Endothelial cell of umbilical vein (primary cell): ENCODE measurements around the gene CIAPIN1. TPM values are rescaled to one million over a fixed set of nuclear protein-coding genes. Genes with fewer than 3 reads are reported as not detected.

Experiments
- BruUV-seq: library from RNA; stranded (reverse); fragments of 400-500 nt; replicated peaks from 2 replicates; lab custom pipeline; 2021; lab: Mats Ljungman, UMichigan
- CTCF ChIA-PET: fragments of 300-600, 350-600 bp; sonication (Branson Sonifier 250); formaldehyde crosslinking; loops from one replicate; lab custom pipeline; 2021; ENCODE audit warnings: antibody characterized with exemption, inconsistent platforms; lab: Charles Lee
- POLR2A ChIA-PET: fragments of 300-600, 350-600 bp; sonication (Branson Sonifier 250); formaldehyde crosslinking; loops from one replicate; lab custom pipeline; 2021; ENCODE audit warnings: antibody characterized with exemption, inconsistent platforms; lab: Charles Lee
- DNase-seq: peaks from one replicate; pipeline ENCODE4 v3.0.0-alpha.2; 2011; ENCODE audit warnings: low read depth, low spot score
- FAIRE-seq: peaks from 2 replicates; lab custom pipeline; 2011; peaks lifted over from hg19 to GRCh38; lab: Jason Lieb, UNC
- H2AFZ ChIP-seq: 2 replicates; pipeline ENCODE4 v1.6.0; 2012; ENCODE audit warnings: low read depth, low read length, control low read depth, inconsistent platforms
- H3K27ac ChIP-seq: 2 replicates; pipeline ENCODE4 v1.5.1; 2011; ENCODE audit warnings: low read depth, mild to moderate bottlenecking, control low read depth, low read length, moderate library complexity; ENCODE audit not compliant: insufficient read depth
- H3K27me3 ChIP-seq, 2 experiments: 2 replicates each; pipeline versions ENCODE4 v1.6.0 to v1.6.1; 2011; ENCODE audit warnings: low read length in 2 of 2, mixed read lengths in 1 of 2; ENCODE audit not compliant: control insufficient read depth in 2 of 2, insufficient read depth in 2 of 2
- H3K36me3 ChIP-seq, 2 experiments: 2 replicates in 1 of 2; 3 replicates in 1 of 2; pipeline ENCODE4 v1.5.1; 2011; ENCODE audit warnings: low read length in 2 of 2, mild to moderate bottlenecking in 1 of 2, moderate library complexity in 1 of 2; ENCODE audit not compliant: control insufficient read depth in 2 of 2, insufficient read depth in 2 of 2; ENCODE audit errors: extremely low read depth in 1 of 2
- H3K4me1 ChIP-seq: 3 replicates; pipeline ENCODE4 v1.5.1; 2011; ENCODE audit warnings: mild to moderate bottlenecking, low read length; ENCODE audit not compliant: control insufficient read depth, insufficient read depth; ENCODE audit errors: extremely low read depth
- H3K4me2 ChIP-seq: 2 replicates; pipeline ENCODE4 v1.6.1; 2011; ENCODE audit warnings: low read length, control low read depth, mixed read lengths; ENCODE audit not compliant: insufficient read depth
- H3K4me3 ChIP-seq, 3 experiments: fragments of 200-600 bp in 1 of 3; sonication (generic), shearing (Covaris generic) in 1 of 3; replicated peaks in 1 of 3; 2 replicates each; pipeline ENCODE4 v1.5.1; 2011 to 2016; ENCODE audit warnings: control low read depth in 3 of 3, low read length in 3 of 3, mild to moderate bottlenecking in 2 of 3, inconsistent platforms in 1 of 3, low read depth in 1 of 3, moderate library complexity in 1 of 3; ENCODE audit not compliant: insufficient read depth in 1 of 3
- H3K79me2 ChIP-seq: 2 replicates; pipeline ENCODE4 v1.6.0; 2012; ENCODE audit warnings: low read length, inconsistent platforms; ENCODE audit not compliant: control insufficient read depth, insufficient read depth
- H3K9ac ChIP-seq: replicated peaks from 2 replicates; pipeline ENCODE3; 2011; ENCODE audit warnings: low read length, control low read depth; ENCODE audit not compliant: insufficient read depth; ENCODE audit errors: extremely low read depth
- H3K9me1 ChIP-seq: replicated peaks from 3 replicates; pipeline ENCODE4 v1.6.0; 2011; ENCODE audit warnings: mild to moderate bottlenecking, low read length; ENCODE audit not compliant: control insufficient read depth, insufficient read depth; ENCODE audit errors: extremely low read depth
- H3K9me3 ChIP-seq: replicated peaks from 2 replicates; pipeline ENCODE4 v1.5.1; 2012; ENCODE audit warnings: low read length, inconsistent platforms; ENCODE audit not compliant: control insufficient read depth, insufficient read depth
- H4K20me1 ChIP-seq: replicated peaks from 2 replicates; pipeline ENCODE3; 2011; ENCODE audit warnings: mild to moderate bottlenecking, low read length; ENCODE audit not compliant: control insufficient read depth, insufficient read depth; ENCODE audit errors: extremely low read depth
- EZH2 ChIP-seq: IDR thresholded peaks from 2 replicates; pipeline ENCODE4 v1.6.1; 2012; ENCODE audit warnings: borderline replicate concordance, low read depth, mild to moderate bottlenecking, moderate library complexity, low read length, inconsistent platforms; ENCODE audit not compliant: severe bottlenecking
- FOS ChIP-seq: IDR thresholded peaks from 2 replicates; pipeline ENCODE4 v1.6.1; 2011; ENCODE audit warnings: mild to moderate bottlenecking, low read length, moderate library complexity, borderline replicate concordance; ENCODE audit not compliant: insufficient read depth
- GATA2 ChIP-seq: IDR thresholded peaks from 2 replicates; pipeline ENCODE4 v1.7.0; 2011; ENCODE audit warnings: low read depth, mild to moderate bottlenecking, moderate library complexity, mixed read lengths, low read length; ENCODE audit not compliant: insufficient read length, insufficient read depth
- JUN ChIP-seq: IDR thresholded peaks from 2 replicates; pipeline ENCODE4 v1.6.1; 2011; ENCODE audit warnings: borderline replicate concordance, low read depth; ENCODE audit not compliant: insufficient read length, insufficient read depth
- MYC ChIP-seq: IDR thresholded peaks from one replicate; pipeline ENCODE4 v1.6.1; 2011; ENCODE audit warnings: mild to moderate bottlenecking, low read depth, low read length
- POLR2A ChIP-seq: IDR thresholded peaks from 2 replicates; pipeline ENCODE4 v1.6.1; 2012; ENCODE audit warnings: low read depth, mild to moderate bottlenecking, control low read depth, low read length
- POLR2AphosphoS5 ChIP-seq: IDR thresholded peaks from 2 replicates; pipeline ENCODE4 v1.6.1; 2012; ENCODE audit warnings: low read depth, mild to moderate bottlenecking, control low read depth, low read length, moderate library complexity; ENCODE audit not compliant: insufficient read depth
- dilution Hi-C: fragments of 300-500 bp; cut with MboI; formaldehyde crosslinking; loops from one replicate; pipeline ENCODE4 v1.15.0; 2019; ENCODE audit warnings: low sequenced_read_pairs; ENCODE audit not compliant: extremely low pct_ligation_motif_present
- intact Hi-C: fragments of 100-400 bp; cut with micrococcal nuclease; formaldehyde crosslinking; loops from one replicate; pipeline ENCODE4 v1.10.0; 2022
- polyA plus RNA-seq, 4 experiments: library from polyadenylated mRNA; depleted of rRNA in 3 of 4; stranded (reverse) in 3 of 4; unstranded in 1 of 4; fragments of >200 nt; gene quantifications; 2 replicates each; pipeline versions ENCODE4 v1.2.1 to v1.2.3, GENCODE V29; 2011 to 2012; ENCODE audit warnings: missing spikeins in 1 of 4
- total RNA-seq: library from RNA; stranded (reverse); gene quantifications from 2 replicates; pipeline ENCODE4 v1.2.3, GENCODE V29; 2021
- TF ChIP-seq, protein P1 (sequence below): IDR thresholded peaks from 2 replicates; pipeline ENCODE4 v1.6.1; 2011; ENCODE audit not compliant: insufficient read depth, insufficient read length
- TF ChIP-seq, protein P2 (sequence below), 2 donors: IDR thresholded peaks; 1 replicate in 1 of 2; 2 replicates in 1 of 2; pipeline ENCODE4 v1.5.1; 2011; ENCODE audit warnings: low read length in 2 of 2, mild to moderate bottlenecking in 2 of 2, moderate library complexity in 2 of 2, control low read depth in 1 of 2, inconsistent platforms in 1 of 2, low read depth in 1 of 2; ENCODE audit not compliant: insufficient read depth in 1 of 2; ENCODE audit errors: extremely low read depth in 1 of 2

CIAPIN1 gene
- total and polyA plus RNA-seq, 2 donors (not counting 3 experiments of a cell fraction or from before 2014, with no cell fraction given): 74.6 to 77.9 TPM

DNA sequence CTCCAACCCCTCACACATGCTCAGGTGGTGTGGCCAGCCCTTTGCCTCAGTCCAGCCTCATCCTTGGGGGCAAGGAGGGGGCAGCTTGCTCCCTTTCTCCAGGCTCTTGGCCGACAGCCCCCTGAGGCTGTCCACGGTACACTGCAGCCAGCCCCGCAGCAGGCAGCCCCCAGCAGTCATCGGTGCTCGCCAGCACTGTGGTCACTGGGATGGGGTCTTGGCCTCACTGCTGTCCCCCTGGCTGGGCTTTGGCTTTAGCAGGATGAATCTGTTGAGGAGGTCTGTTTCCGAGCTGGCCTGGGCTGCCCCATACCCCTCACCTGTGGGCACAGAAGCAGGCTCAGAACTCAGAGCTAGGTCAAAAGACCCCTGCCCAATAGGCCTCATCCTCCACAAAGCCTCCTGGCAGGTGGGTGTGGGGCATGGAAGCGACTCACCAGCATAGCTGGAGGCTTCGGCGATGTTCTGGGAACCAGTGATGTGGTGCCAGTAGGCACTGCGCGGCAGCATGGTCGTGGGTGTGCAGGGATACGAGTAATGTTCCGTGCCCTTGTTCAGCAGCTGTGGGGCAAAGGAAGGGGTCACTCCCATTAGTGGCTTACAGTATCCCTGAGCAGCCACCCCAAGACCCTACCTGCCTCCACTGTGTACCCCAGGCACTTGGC is 26.1 kb upstream of the CIAPIN1 start:
- CTCF ChIA-PET: interaction anchor here (3.5 to 4.8 kb wide), 3 partner anchors 10 to 47 kb away, joined by 17 to 25 read pairs (median 24); partner anchors contain the start of gene POLR2C

More for the DNA sequence above, 26.1 kb upstream of the CIAPIN1 start:
- FAIRE-seq (no peak), DNase-seq (no peak)
- H3K9me1 ChIP-seq: no peaks in the 10 kb centered on the region
- no peaks in the 10 kb centered on the region for H3K27me3 ChIP-seq
- no peak overlapping the region for H3K27ac ChIP-seq
- H4K20me1 ChIP-seq: no peaks in the 10 kb centered on the region
- POLR2A ChIA-PET: no interaction called here
- peaks cover 18% of the 10 kb centered on the region for H3K4me1 ChIP-seq
- TSS peak; percentile 17 for BruUV-seq
- peaks cover 13 to 48% of the 10 kb centered on the region in 2 experiments for H3K36me3 ChIP-seq
- dilution Hi-C loops: no loop called here
- no peak overlapping the region for H3K4me2 ChIP-seq
- intact Hi-C loops: loop anchor here (10.0 kb wide), 1 partner anchor 171 kb away; no protein-coding TSS in a partner anchor
- no peak overlapping the region for H3K4me3 ChIP-seq
- no peaks in the 10 kb centered on the region for H3K9me3 ChIP-seq
- H3K79me2 ChIP-seq: peaks cover 5% of the 10 kb centered on the region
- no peak overlapping the region for H2AFZ ChIP-seq
- H3K9ac ChIP-seq: no peak overlapping the region
- TF ChIP-seq, protein P1, sequence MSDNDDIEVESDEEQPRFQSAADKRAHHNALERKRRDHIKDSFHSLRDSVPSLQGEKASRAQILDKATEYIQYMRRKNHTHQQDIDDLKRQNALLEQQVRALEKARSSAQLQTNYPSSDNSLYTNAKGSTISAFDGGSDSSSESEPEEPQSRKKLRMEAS: no peak
- TF ChIP-seq, protein P2, sequence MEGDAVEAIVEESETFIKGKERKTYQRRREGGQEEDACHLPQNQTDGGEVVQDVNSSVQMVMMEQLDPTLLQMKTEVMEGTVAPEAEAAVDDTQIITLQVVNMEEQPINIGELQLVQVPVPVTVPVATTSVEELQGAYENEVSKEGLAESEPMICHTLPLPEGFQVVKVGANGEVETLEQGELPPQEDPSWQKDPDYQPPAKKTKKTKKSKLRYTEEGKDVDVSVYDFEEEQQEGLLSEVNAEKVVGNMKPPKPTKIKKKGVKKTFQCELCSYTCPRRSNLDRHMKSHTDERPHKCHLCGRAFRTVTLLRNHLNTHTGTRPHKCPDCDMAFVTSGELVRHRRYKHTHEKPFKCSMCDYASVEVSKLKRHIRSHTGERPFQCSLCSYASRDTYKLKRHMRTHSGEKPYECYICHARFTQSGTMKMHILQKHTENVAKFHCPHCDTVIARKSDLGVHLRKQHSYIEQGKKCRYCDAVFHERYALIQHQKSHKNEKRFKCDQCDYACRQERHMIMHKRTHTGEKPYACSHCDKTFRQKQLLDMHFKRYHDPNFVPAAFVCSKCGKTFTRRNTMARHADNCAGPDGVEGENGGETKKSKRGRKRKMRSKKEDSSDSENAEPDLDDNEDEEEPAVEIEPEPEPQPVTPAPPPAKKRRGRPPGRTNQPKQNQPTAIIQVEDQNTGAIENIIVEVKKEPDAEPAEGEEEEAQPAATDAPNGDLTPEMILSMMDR (IDR thresholded peaks at IDR 0.05; ENCODE audit: extremely low read depth in 1 of 2, insufficient read depth in 1 of 2, low read depth in 1 of 2, low read length in 2 of 2): no peak
- TF ChIP-seq JUN: no peak
- no peak for TF ChIP-seq FOS
- TF ChIP-seq MYC: no peak
- TF ChIP-seq POLR2A: no peak
- no peak for TF ChIP-seq GATA2
- TF ChIP-seq EZH2: no peak
- no peak for TF ChIP-seq POLR2AphosphoS5
